Common myeloid progenitor, CD34-positive (primary cell): ENCODE data around the gene FRYL.

ENCODE experiments used
- CTCF ChIA-PET: fragments of 350-600 bp; sonication (Branson Sonifier 250); formaldehyde crosslinking; loops from one replicate; lab custom pipeline; 2021; ENCODE audit warnings: antibody characterized with exemption; lab: Charles Lee
- POLR2A ChIA-PET: fragments of 350-600 bp; sonication (Branson Sonifier 250); formaldehyde crosslinking; loops from one replicate; lab custom pipeline; 2021; ENCODE audit warnings: antibody characterized with exemption; lab: Charles Lee
- DNase-seq, 3 donors: peaks; one replicate each; pipeline versions ENCODE4 v3.0.0 to v3.0.0-alpha.2; 2013
- H3K27ac ChIP-seq, 2 experiments: 1 replicate in 1 of 2; 2 replicates in 1 of 2; pipeline ENCODE4 v1.7.0; 2013; ENCODE audit warnings: inconsistent platforms in 2 of 2, low read length in 2 of 2, mild to moderate bottlenecking in 2 of 2, low read depth in 1 of 2, moderate library complexity in 1 of 2; ENCODE audit not compliant: severe bottlenecking in 2 of 2, insufficient read depth in 1 of 2, poor library complexity in 1 of 2
- H3K27me3 ChIP-seq, 5 experiments: replicated peaks in 2 of 5; 1 replicate in 3 of 5; 2 replicates in 2 of 5; pipeline versions ENCODE4 v1.6.1 to v1.7.0; 2013; ENCODE audit warnings: low read length in 4 of 5, mild to moderate bottlenecking in 2 of 5, moderate library complexity in 2 of 5, inconsistent platforms in 1 of 5; ENCODE audit not compliant: insufficient read depth in 5 of 5, control insufficient read depth in 4 of 5
- H3K36me3 ChIP-seq, 4 experiments: 1 replicate in 2 of 4; 2 replicates in 2 of 4; pipeline versions ENCODE4 v1.6.1 to v1.7.0; 2013; ENCODE audit warnings: low read length in 3 of 4, control low read depth in 1 of 4, mild to moderate bottlenecking in 1 of 4; ENCODE audit not compliant: control insufficient read depth in 4 of 4, insufficient read depth in 4 of 4
- H3K4me1 ChIP-seq, 4 experiments: 1 replicate in 3 of 4; 2 replicates in 1 of 4; pipeline versions ENCODE4 v1.6.1 to v1.7.1; 2013; ENCODE audit warnings: low read length in 3 of 4, mild to moderate bottlenecking in 3 of 4, control low read depth in 1 of 4, inconsistent platforms in 1 of 4, moderate library complexity in 1 of 4; ENCODE audit not compliant: control insufficient read depth in 4 of 4, insufficient read depth in 4 of 4; ENCODE audit errors: control extremely low read depth in 1 of 4
- H3K4me3 ChIP-seq, 7 experiments: 1 replicate in 4 of 7; 2 replicates in 3 of 7; pipeline versions ENCODE4 v1.5.1 to v1.7.0; 2013; ENCODE audit warnings: mild to moderate bottlenecking in 7 of 7, low read length in 6 of 7, moderate library complexity in 6 of 7, inconsistent platforms in 2 of 7, low read depth in 2 of 7, control low read depth in 1 of 7; ENCODE audit not compliant: insufficient read depth in 4 of 7, control insufficient read depth in 1 of 7; ENCODE audit errors: extremely low read depth in 1 of 7
- H3K9me3 ChIP-seq, 5 experiments: 1 replicate in 4 of 5; 2 replicates in 1 of 5; pipeline versions ENCODE4 v1.6.1 to v1.7.1; 2013; ENCODE audit warnings: low read length in 4 of 5, mild to moderate bottlenecking in 2 of 5, inconsistent platforms in 1 of 5, low read depth in 1 of 5, moderate library complexity in 1 of 5; ENCODE audit not compliant: control insufficient read depth in 4 of 5, insufficient read depth in 2 of 5; ENCODE audit errors: control extremely low read depth in 1 of 5
- WGBS: methylation state at CpG from one replicate; pipeline ENCODE4 v1.1.5; 2013; ENCODE audit not compliant: insufficient coverage; 5-methylcytosine and 5-hydroxymethylcytosine counted together

The FRYL gene

DNA sequence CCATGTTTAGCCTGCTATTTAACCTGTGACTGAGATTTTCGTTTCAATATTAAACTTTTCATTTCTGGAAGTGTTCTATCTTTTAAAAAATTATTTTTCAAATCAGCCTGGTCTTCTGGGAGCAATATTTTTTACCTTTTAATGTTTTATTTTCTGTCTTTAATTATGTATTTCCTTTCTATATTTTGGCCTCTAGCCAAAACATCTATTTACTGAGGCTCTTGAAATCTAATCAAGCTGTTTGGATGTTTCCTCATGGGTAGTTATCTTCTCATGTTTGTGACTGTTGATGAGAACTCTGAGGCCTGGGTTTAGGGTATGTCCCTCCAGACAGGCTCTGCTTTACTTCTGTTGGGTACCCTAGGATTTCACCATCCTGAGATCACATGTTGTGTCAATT is 307.3 kb downstream of the FRYL start:
- no peak overlapping the region for H3K27ac ChIP-seq
- no peaks in the 10 kb centered on the region for H3K9me3 ChIP-seq
- DNase-seq: no peak
- no peaks in the 10 kb centered on the region for H3K4me1 ChIP-seq
- CTCF ChIA-PET: no interaction called here
- no peak overlapping the region for H3K4me3 ChIP-seq
- H3K27me3 ChIP-seq: peaks cover 0 to 2% (median 0%) of the 10 kb centered on the region in 5 experiments
- POLR2A ChIA-PET: no interaction called here
- no CpG with 5 or more reads among the region's 1 CpG for WGBS
- no peaks in the 10 kb centered on the region for H3K36me3 ChIP-seq

DNA sequence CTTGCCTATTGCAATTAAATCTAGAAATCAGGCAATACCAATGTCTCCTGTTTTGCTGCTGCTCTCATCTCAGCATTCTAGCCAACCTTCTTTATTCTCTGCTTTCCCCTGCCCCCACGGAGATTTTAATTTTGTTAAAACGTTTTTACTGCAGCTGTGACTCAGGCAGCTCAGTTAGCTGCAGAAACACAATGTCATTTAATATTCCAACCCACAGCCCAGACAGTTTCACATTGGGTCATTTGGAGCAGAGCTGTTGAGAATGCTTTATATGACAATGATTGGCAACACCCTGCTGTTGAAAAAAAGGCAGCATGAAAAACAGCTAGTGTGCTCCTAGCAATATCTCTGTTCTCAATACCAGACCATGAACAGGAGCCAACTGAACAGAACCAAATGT is 309.5 kb downstream of the FRYL start:
- no peaks in the 10 kb centered on the region for H3K9me3 ChIP-seq
- no peak overlapping the region for H3K4me3 ChIP-seq
- H3K4me1 ChIP-seq: no peaks in the 10 kb centered on the region
- DNase-seq: no peak
- ChIA-PET POLR2A (no interaction called here), CTCF (no interaction called here)
- 50% methylated on average over 2 of the region's 2 CpGs for whole genome bisulfite sequencing
- no peak overlapping the region for H3K27ac ChIP-seq
- no peaks in the 10 kb centered on the region for H3K36me3 ChIP-seq
- H3K27me3 ChIP-seq: no peaks in the 10 kb centered on the region

DNA sequence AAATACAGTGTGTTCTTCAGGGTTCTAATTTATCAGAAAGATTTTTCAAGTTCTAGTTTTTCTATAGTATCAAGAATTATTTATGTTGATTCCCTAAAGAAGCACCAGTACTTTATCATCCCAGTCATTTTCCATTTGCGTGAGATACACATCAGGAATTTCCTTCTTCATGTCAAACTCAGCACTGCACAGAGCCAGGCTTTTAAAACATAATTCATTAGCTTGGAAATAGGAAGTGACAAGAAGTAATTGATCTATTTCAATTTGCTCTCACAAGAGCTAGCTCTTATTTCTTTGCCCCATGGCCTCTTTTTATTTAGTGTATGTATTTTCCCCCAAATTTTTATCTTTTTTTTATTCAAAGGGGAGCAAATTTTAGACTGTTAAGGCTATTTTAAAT is 309.9 kb downstream of the FRYL start:
- H3K4me1 ChIP-seq: no peaks in the 10 kb centered on the region
- no peaks in the 10 kb centered on the region for H3K9me3 ChIP-seq
- no peak overlapping the region for H3K27ac ChIP-seq
- no peak overlapping the region for H3K4me3 ChIP-seq
- no peaks in the 10 kb centered on the region for H3K36me3 ChIP-seq
- ChIA-PET CTCF (no interaction called here), POLR2A (no interaction called here)
- no peak for DNase-seq
- no CpG with 5 or more reads among the region's 1 CpG for WGBS
- H3K27me3 ChIP-seq: no peaks in the 10 kb centered on the region

DNA sequence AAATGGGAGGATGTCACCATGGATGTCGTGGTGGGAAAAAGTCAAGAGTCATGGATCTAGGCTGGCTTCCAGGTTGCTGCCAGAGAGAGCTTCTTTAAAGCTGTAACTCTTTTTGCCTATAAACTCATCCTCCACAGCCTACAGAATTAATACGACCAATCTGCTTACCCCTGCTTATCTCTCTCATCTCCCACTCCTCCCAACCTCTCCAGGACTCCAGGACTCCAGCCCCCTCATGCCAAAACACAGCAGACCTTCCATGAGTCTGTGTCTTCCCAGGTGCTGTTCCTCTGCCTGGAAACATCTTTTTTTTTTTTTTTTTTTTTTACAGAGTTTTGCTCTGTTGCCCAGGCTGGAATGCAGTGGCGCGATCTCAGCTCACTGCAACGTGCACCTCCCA is 312.2 kb downstream of the FRYL start:
- DNase-seq: no peak
- Histone ChIP-seq H3K4me3 (no peak overlapping the region), H3K27me3 (no peaks in the 10 kb centered on the region), H3K9me3 (peaks cover 0 to 2% (median 0%) of the 10 kb centered on the region in 5 experiments), H3K4me1 (no peaks in the 10 kb centered on the region), H3K36me3 (no peaks in the 10 kb centered on the region), H3K27ac (no peak overlapping the region)
- ChIA-PET POLR2A (no interaction called here), CTCF (interaction anchor here (0.6 kb wide), 2 partner anchors 128 to 164 kb away, joined by 3 read pairs; no protein-coding TSS in a partner anchor)
- WGBS: 50% methylated on average over 2 of the region's 5 CpGs

DNA sequence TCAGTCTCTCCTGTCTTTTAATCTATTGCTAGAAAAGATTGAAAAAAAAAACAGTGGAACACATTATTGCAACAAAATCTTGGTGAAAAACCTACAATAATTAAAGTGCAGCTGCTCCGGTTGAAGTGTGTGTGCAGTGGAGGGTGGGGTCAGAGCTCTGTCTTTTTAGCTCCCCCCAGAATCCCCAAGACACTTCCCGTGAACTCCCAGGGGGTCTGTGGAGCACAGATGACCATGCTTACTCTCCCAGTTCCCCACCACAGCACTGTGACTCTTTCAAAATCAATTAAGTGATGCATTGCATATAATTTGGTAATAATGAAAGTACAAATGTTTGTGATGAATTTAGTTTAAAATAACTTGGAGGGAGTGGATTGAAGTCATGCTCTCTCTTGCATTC is 312.6 kb downstream of the FRYL start:
- ChIA-PET CTCF (interaction anchor here (0.6 to 1.9 kb wide), 2 partner anchors 21 to 164 kb away, joined by 3 to 6 read pairs; no protein-coding TSS in a partner anchor), POLR2A (no interaction called here)
- WGBS: 100% methylated on average over 1 of the region's 2 CpGs
- H3K27ac ChIP-seq: no peak overlapping the region
- no peaks in the 10 kb centered on the region for H3K36me3 ChIP-seq
- no peaks in the 10 kb centered on the region for H3K4me1 ChIP-seq
- H3K9me3 ChIP-seq: peaks cover 0 to 2% (median 0%) of the 10 kb centered on the region in 5 experiments
- no peaks in the 10 kb centered on the region for H3K27me3 ChIP-seq
- DNase-seq: no peak
- H3K4me3 ChIP-seq: no peak overlapping the region

DNA sequence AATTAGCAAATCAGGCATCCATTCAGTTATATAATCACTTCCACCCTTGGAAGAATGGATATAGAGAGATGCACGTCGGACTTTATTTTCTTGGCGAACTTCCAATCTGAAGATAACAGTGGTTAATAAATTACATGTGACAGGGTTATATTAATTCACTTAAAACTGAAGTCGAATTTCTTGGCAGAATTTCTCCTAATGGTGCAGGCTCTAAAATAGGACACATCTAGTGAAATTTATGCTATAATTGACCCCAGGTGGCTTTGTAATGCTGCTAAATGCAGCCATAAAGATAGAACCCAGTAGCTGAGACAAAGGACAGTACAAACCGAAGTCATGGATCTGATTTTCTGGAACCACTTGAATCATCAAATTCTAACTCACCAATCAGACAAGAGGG is 317.7 kb downstream of the FRYL start:
- Histone ChIP-seq H3K27me3 (no peaks in the 10 kb centered on the region), H3K27ac (no peak overlapping the region), H3K9me3 (peaks cover 0 to 3% (median 0%) of the 10 kb centered on the region in 5 experiments), H3K36me3 (no peaks in the 10 kb centered on the region), H3K4me1 (no peaks in the 10 kb centered on the region), H3K4me3 (no peak overlapping the region)
- 93% methylated on average over 3 of the region's 5 CpGs for WGBS
- DNase-seq: no peak
- CTCF ChIA-PET: interaction anchor here (0.6 to 1.2 kb wide), 2 partner anchors 19 to 54 kb away, joined by 3 read pairs; no protein-coding TSS in a partner anchor
- POLR2A ChIA-PET: no interaction called here

DNA sequence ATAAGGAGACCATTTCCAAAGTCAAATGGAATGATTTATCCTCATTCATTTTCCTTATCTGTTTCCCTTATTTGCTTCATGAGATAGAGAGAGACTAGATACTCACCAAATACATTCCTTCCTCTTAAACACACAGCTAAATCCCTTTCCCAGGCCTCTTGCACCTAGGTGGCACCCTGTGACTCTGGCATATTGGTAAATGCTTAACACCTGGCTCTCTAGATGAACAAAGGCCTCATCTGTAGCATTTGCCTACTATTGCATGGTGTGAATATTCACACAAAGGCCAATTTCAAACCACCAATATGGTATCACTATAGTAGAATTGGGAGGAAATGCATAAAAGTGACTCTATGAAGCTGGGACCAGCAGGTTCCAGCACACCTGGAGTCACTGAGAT is 319.1 kb downstream of the FRYL start:
- H3K27ac ChIP-seq: no peak overlapping the region
- H3K4me1 ChIP-seq: no peaks in the 10 kb centered on the region
- no peaks in the 10 kb centered on the region for H3K36me3 ChIP-seq
- no peak overlapping the region for H3K4me3 ChIP-seq
- CTCF ChIA-PET: interaction anchor here (1.2 to 1.4 kb wide), 2 partner anchors 14 to 21 kb away, joined by 3 read pairs; no protein-coding TSS in a partner anchor
- H3K27me3 ChIP-seq: no peaks in the 10 kb centered on the region
- peaks cover 0 to 7% (median 4%) of the 10 kb centered on the region in 5 experiments for H3K9me3 ChIP-seq
- POLR2A ChIA-PET: no interaction called here
- no peak for DNase-seq
